ENCODE measurements around the gene DLG5. TPM values are rescaled to one million over a fixed set of nuclear protein-coding genes. Genes with fewer than 3 reads are reported as not detected.
A peak's percentile ranks its signal among the peaks of the same experiment; 100 is the strongest.

The DLG5 gene
- 9.1 TPM for polyA plus RNA-seq (2012; ENCODE audit: insufficient read depth, insufficient read length)

GRCh38 chr10:77926566-77927401 is at the start of gene DLG5:
DLG5 (minus strand) TSS chr10:77926755; CDS start chr10:77926520, 235 bp downstream.
- DNase-seq (ENCODE audit: low read depth, low spot score) = no peak
- peak within 1 kb of the TSS; percentile 68 for H3K4me3 ChIP-seq (ENCODE audit: low read length)

- no peak for DNase-seq (ENCODE audit: low read depth, low spot score)
- no peak overlapping the region for H3K4me3 ChIP-seq (ENCODE audit: low read length)
These were observed 48.6 kb upstream of the DLG5 start for GRCh38 chr10:77975086-77975666.

- peak; percentile 19 for DNase-seq (ENCODE audit: low read depth, low spot score)
These were observed 48.0 kb upstream of the DLG5 start for GRCh38 chr10:77974396-77975074.

GRCh38 chr10:77973276-77973675 is 46.7 kb upstream of the DLG5 start:
- no peak for DNase-seq (ENCODE audit: low read depth, low spot score)
- no peak overlapping the region for H3K4me3 ChIP-seq (ENCODE audit: low read length)

More at GRCh38 chr10:77974396-77975074, 48.0 kb upstream of the DLG5 start:
- no peak overlapping the region for H3K4me3 ChIP-seq (ENCODE audit: low read length)

GRCh38 chr10:77972148-77972547 is 45.6 kb upstream of the DLG5 start:
- H3K4me3 ChIP-seq (ENCODE audit: low read length) = no peak overlapping the region
- no peak for DNase-seq (ENCODE audit: low read depth, low spot score)

GRCh38 chr10:77971804-77972144 is 45.2 kb upstream of the DLG5 start:
- no peak for DNase-seq (ENCODE audit: low read depth, low spot score)
- no peak overlapping the region for H3K4me3 ChIP-seq (ENCODE audit: low read length)

- DNase-seq (ENCODE audit: low read depth, low spot score) = no peak
- no peak overlapping the region for H3K4me3 ChIP-seq (ENCODE audit: low read length)
These were observed 44.6 kb upstream of the DLG5 start for GRCh38 chr10:77970869-77971803.

- DNase-seq (ENCODE audit: low read depth, low spot score) = no peak
- H3K4me3 ChIP-seq (ENCODE audit: low read length) = no peak overlapping the region
These were observed 42.6 kb upstream of the DLG5 start for GRCh38 chr10:77969114-77969513.

GRCh38 chr10:77967611-77968022 is 41.1 kb upstream of the DLG5 start:
- no peak for DNase-seq (ENCODE audit: low read depth, low spot score)
- H3K4me3 ChIP-seq (ENCODE audit: low read length) = no peak overlapping the region

GRCh38 chr10:77965294-77965693 is 38.7 kb upstream of the DLG5 start:
- DNase-seq (ENCODE audit: low read depth, low spot score) = no peak
- no peak overlapping the region for H3K4me3 ChIP-seq (ENCODE audit: low read length)

- no peak overlapping the region for H3K4me3 ChIP-seq (ENCODE audit: low read length)
- no peak for DNase-seq (ENCODE audit: low read depth, low spot score)
These were observed 38.3 kb upstream of the DLG5 start for GRCh38 chr10:77964811-77965210.

GRCh38 chr10:77963901-77964300 is 37.3 kb upstream of the DLG5 start:
- no peak for DNase-seq (ENCODE audit: low read depth, low spot score)
- H3K4me3 ChIP-seq (ENCODE audit: low read length) = no peak overlapping the region

- DNase-seq (ENCODE audit: low read depth, low spot score) = no peak
- no peak overlapping the region for H3K4me3 ChIP-seq (ENCODE audit: low read length)
These were observed 36.0 kb upstream of the DLG5 start for GRCh38 chr10:77962350-77963146.

GRCh38 chr10:77961668-77962067 is 35.1 kb upstream of the DLG5 start:
- DNase-seq (ENCODE audit: low read depth, low spot score) = no peak
- H3K4me3 ChIP-seq (ENCODE audit: low read length) = no peak overlapping the region

- no peak for DNase-seq (ENCODE audit: low read depth, low spot score)
These were observed 34.3 kb upstream of the DLG5 start for GRCh38 chr10:77960829-77961329.

GRCh38 chr10:77959887-77960455 is 33.4 kb upstream of the DLG5 start:
- H3K4me3 ChIP-seq (ENCODE audit: low read length) = no peak overlapping the region
- no peak for DNase-seq (ENCODE audit: low read depth, low spot score)

More at GRCh38 chr10:77960829-77961329, 34.3 kb upstream of the DLG5 start:
- no peak overlapping the region for H3K4me3 ChIP-seq (ENCODE audit: low read length)

GRCh38 chr10:77959384-77959783 is 32.8 kb upstream of the DLG5 start:
- DNase-seq (ENCODE audit: low read depth, low spot score) = no peak
- H3K4me3 ChIP-seq (ENCODE audit: low read length) = no peak overlapping the region

- no peak overlapping the region for H3K4me3 ChIP-seq (ENCODE audit: low read length)
- no peak for DNase-seq (ENCODE audit: low read depth, low spot score)
These were observed 28.6 kb upstream of the DLG5 start for GRCh38 chr10:77955136-77955535.
